Mucosa of stomach (tissue), 1 donor: ENCODE measurements around the gene STOML1.
"Not testable (repeated sequence)": the region's sequence is repeated elsewhere in the genome, so short reads cannot be mapped to it uniquely, and the experiment has no call there.

Experiments
- H3K27me3 ChIP-seq: one replicate; pipeline ENCODE4 v1.7.0; 2013; ENCODE audit warnings: mild to moderate bottlenecking, low read length; ENCODE audit not compliant: control insufficient read depth, insufficient read depth
- H3K36me3 ChIP-seq: one replicate; pipeline ENCODE4 v1.7.0; 2013; ENCODE audit warnings: low read length; ENCODE audit not compliant: control insufficient read depth, insufficient read depth
- H3K4me1 ChIP-seq: one replicate; pipeline ENCODE4 v1.7.0; 2013; ENCODE audit warnings: mild to moderate bottlenecking, low read length; ENCODE audit not compliant: control insufficient read depth, insufficient read depth
- H3K4me3 ChIP-seq: one replicate; pipeline ENCODE4 v1.7.0; 2013; ENCODE audit warnings: low read length
- H3K9ac ChIP-seq: one replicate; pipeline ENCODE4 v1.7.0; 2013; ENCODE audit warnings: mild to moderate bottlenecking, low read length, moderate library complexity
- H3K9me3 ChIP-seq: one replicate; pipeline ENCODE4 v1.7.0; 2013; ENCODE audit warnings: mild to moderate bottlenecking, low read length, moderate library complexity; ENCODE audit not compliant: control insufficient read depth
- donor health status: Pancreatic carcinoma.

The STOML1 gene

GRCh38 chr15:73945130-73945508 is 47.0 kb downstream of the STOML1 start:
- Histone ChIP-seq H3K27me3 (no peaks in the 10 kb centered on the region), H3K4me3 (no peak overlapping the region), H3K9ac (no peak overlapping the region), H3K9me3 (no peaks in the 10 kb centered on the region), H3K36me3 (no peaks in the 10 kb centered on the region), H3K4me1 (peaks cover 24% of the 10 kb centered on the region)

- Histone ChIP-seq H3K36me3 (no peaks in the 10 kb centered on the region), H3K4me1 (peaks cover 25% of the 10 kb centered on the region), H3K27me3 (no peaks in the 10 kb centered on the region), H3K9me3 (no peaks in the 10 kb centered on the region), H3K4me3 (no peak overlapping the region), H3K9ac (no peak overlapping the region)
Observed at GRCh38 chr15:73944161-73945129, 47.6 kb downstream of the STOML1 start.

- Histone ChIP-seq H3K9me3 (no peaks in the 10 kb centered on the region), H3K9ac (no peak overlapping the region), H3K36me3 (no peaks in the 10 kb centered on the region), H3K27me3 (no peaks in the 10 kb centered on the region), H3K4me3 (no peak overlapping the region), H3K4me1 (peaks cover 25% of the 10 kb centered on the region)
Observed at GRCh38 chr15:73942751-73943270, 49.3 kb downstream of the STOML1 start.

GRCh38 chr15:73941871-73942635 is 50.0 kb downstream of the STOML1 start:
- Histone ChIP-seq H3K9ac (no peak overlapping the region), H3K36me3 (no peaks in the 10 kb centered on the region), H3K9me3 (no peaks in the 10 kb centered on the region), H3K4me3 (no peak overlapping the region), H3K27me3 (no peaks in the 10 kb centered on the region), H3K4me1 (peaks cover 25% of the 10 kb centered on the region)

GRCh38 chr15:73941449-73941848 is 50.6 kb downstream of the STOML1 start:
- Histone ChIP-seq H3K27me3 (no peaks in the 10 kb centered on the region), H3K4me3 (no peak overlapping the region), H3K4me1 (peaks cover 25% of the 10 kb centered on the region), H3K9me3 (no peaks in the 10 kb centered on the region), H3K36me3 (no peaks in the 10 kb centered on the region), H3K9ac (no peak overlapping the region)

- H3K9ac ChIP-seq: no peak overlapping the region
- H3K4me3 ChIP-seq: no peak overlapping the region
- H3K27me3 ChIP-seq: no peaks in the 10 kb centered on the region
- H3K4me1 ChIP-seq: peaks cover 29% of the 10 kb centered on the region
- H3K36me3 ChIP-seq: no peaks in the 10 kb centered on the region
- H3K9me3 ChIP-seq: no peaks in the 10 kb centered on the region
Observed at GRCh38 chr15:73941044-73941443, 51.1 kb downstream of the STOML1 start.

- H3K27me3 ChIP-seq: no peaks in the 10 kb centered on the region
- H3K4me1 ChIP-seq: peaks cover 36% of the 10 kb centered on the region
- no peaks in the 10 kb centered on the region for H3K9me3 ChIP-seq
- no peaks in the 10 kb centered on the region for H3K36me3 ChIP-seq
- H3K4me3 ChIP-seq: no peak overlapping the region
- H3K9ac ChIP-seq: no peak overlapping the region
Observed at GRCh38 chr15:73940061-73940981, 51.8 kb downstream of the STOML1 start.

- Histone ChIP-seq H3K4me3 (no peak overlapping the region), H3K27me3 (no peaks in the 10 kb centered on the region), H3K36me3 (no peaks in the 10 kb centered on the region), H3K9me3 (no peaks in the 10 kb centered on the region), H3K9ac (no peak overlapping the region), H3K4me1 (peaks cover 39% of the 10 kb centered on the region)
Observed at GRCh38 chr15:73939138-73939537, 53.0 kb downstream of the STOML1 start.

GRCh38 chr15:73938516-73938915 is 53.6 kb downstream of the STOML1 start:
- peaks cover 42% of the 10 kb centered on the region for H3K4me1 ChIP-seq

GRCh38 chr15:73937726-73938125 is 54.4 kb downstream of the STOML1 start:
- Histone ChIP-seq H3K9me3 (no peaks in the 10 kb centered on the region), H3K4me1 (peaks cover 38% of the 10 kb centered on the region), H3K27me3 (no peaks in the 10 kb centered on the region), H3K9ac (no peak overlapping the region), H3K4me3 (no peak overlapping the region), H3K36me3 (no peaks in the 10 kb centered on the region)

More at GRCh38 chr15:73938516-73938915, 53.6 kb downstream of the STOML1 start:
- not testable (repeated sequence) for H3K36me3 ChIP-seq, H3K4me3 ChIP-seq, H3K27me3 ChIP-seq, H3K9ac ChIP-seq, H3K9me3 ChIP-seq

GRCh38 chr15:73937296-73937695 is 54.8 kb downstream of the STOML1 start:
- Histone ChIP-seq H3K27me3 (no peaks in the 10 kb centered on the region), H3K36me3 (no peaks in the 10 kb centered on the region), H3K4me3 (no peak overlapping the region), H3K4me1 (peaks cover 38% of the 10 kb centered on the region), H3K9ac (no peak overlapping the region), H3K9me3 (no peaks in the 10 kb centered on the region)
